Sigmoid colon (tissue), 7 donors: ENCODE measurements around the gene LAPTM5. TPM values are rescaled to one million over a fixed set of nuclear protein-coding genes. Genes with fewer than 3 reads are reported as not detected.
A peak's percentile ranks its signal among the peaks of the same experiment; 100 is the strongest.

Experiments
- DNase-seq: peaks from one replicate; pipeline ENCODE4 v3.0.0-alpha.2; 2019
- H3K27ac ChIP-seq, 4 donors: fragments of 200-600 bp; sonication (generic); one replicate each; pipeline ENCODE4 v1.5.1; 2016 to 2019; ENCODE audit warnings: mild to moderate bottlenecking in 1 of 4
- H3K27me3 ChIP-seq, 3 donors: fragments of 200-600 bp; sonication (generic); one replicate each; pipeline ENCODE4 v1.5.1; 2019; ENCODE audit warnings: mild to moderate bottlenecking in 1 of 3
- H3K36me3 ChIP-seq, 4 donors: fragments of 200-600 bp; sonication (generic); one replicate each; pipeline ENCODE4 v1.5.1; 2016 to 2019
- H3K4me1 ChIP-seq, 4 donors: fragments of 200-600 bp; sonication (generic); one replicate each; pipeline ENCODE4 v1.5.1; 2017 to 2019
- H3K4me3 ChIP-seq, 4 donors: fragments of 200-600 bp; sonication (generic); one replicate each; pipeline ENCODE4 v1.5.1; 2017 to 2019; ENCODE audit warnings: mild to moderate bottlenecking in 2 of 4, moderate library complexity in 1 of 4
- H3K9me3 ChIP-seq, 4 donors: fragments of 200-600 bp in 3 of 4; sonication (generic) in 3 of 4; one replicate each; pipeline versions ENCODE4 v1.5.1 to v1.6.1; 2013 to 2019
- EP300 ChIP-seq, 4 donors: sonication (generic); formaldehyde crosslinking; IDR thresholded peaks; one replicate each; pipeline ENCODE4 v1.6.1; 2017; ENCODE audit warnings: antibody characterized with exemption in 4 of 4
- POLR2A ChIP-seq, 2 donors: fragments of 450-650 bp; IDR thresholded peaks; one replicate each; pipeline ENCODE4 v1.6.1; 2016; ENCODE audit warnings: antibody characterized with exemption in 2 of 2, mild to moderate bottlenecking in 2 of 2, moderate library complexity in 2 of 2
- POLR2AphosphoS5 ChIP-seq, 4 donors: sonication (generic); formaldehyde crosslinking; IDR thresholded peaks; one replicate each; pipeline ENCODE4 v1.6.1; 2017; ENCODE audit warnings: antibody characterized with exemption in 4 of 4
- WGBS, 2 donors: extraction: QIAGEN DNeasy Blood & Tissue Kit; methylation state at CpG; one replicate each; pipeline ENCODE4 v1.1.7; 2013; 5-methylcytosine and 5-hydroxymethylcytosine counted together
- intact Hi-C: fragments of 100-400 bp; cut with DNase I; formaldehyde crosslinking; loops from one replicate; pipeline ENCODE4 v1.15.1; 2023
- polyA plus RNA-seq, 3 donors: library from polyadenylated mRNA; stranded (reverse); fragments of 200-250 nt; gene quantifications; one replicate each; pipeline ENCODE4 v1.2.3, GENCODE V29; 2013
- total RNA-seq, 4 donors: library from RNA; depleted of rRNA; stranded (reverse); fragments of >200 nt; gene quantifications; one replicate each; pipeline ENCODE4 v1.1.0, GENCODE V29; 2016
- TF ChIP-seq, protein P1 (sequence below), 4 experiments: fragments of 450-650 bp in 3 of 4; fragments of 200-600 bp in 1 of 4; IDR thresholded peaks; one replicate each; pipeline ENCODE4 v1.5.1; 2016 to 2019; ENCODE audit warnings: antibody characterized with exemption in 4 of 4, mild to moderate bottlenecking in 3 of 4, moderate library complexity in 2 of 4
- donor health status: healthy with polysubstance abuse.
- donor health status: Bipolar disorder and iron deficiency.
- donor health status: healthy.

Gene LAPTM5
- total and polyA plus RNA-seq, 7 donors = 30.2 to 219 (median 47.4) TPM

DNA sequence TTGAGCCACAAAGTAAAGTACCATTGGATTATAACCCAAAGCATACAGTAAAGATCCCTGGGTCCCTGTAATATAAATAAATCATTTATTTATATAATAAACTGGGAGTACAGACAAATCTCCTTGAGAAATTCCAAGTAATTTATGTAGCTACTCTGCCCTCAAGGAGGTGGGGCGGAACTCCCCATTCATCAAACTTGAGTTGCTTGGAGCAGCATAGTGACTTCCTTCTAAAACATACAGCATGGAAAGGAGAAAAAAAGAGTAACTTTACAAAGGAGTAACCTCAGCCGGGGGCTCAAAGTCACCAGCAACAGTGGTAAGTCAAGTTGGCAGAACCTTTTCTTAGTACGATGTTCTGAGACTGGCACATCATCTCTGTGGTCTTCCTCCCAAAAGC, 4.5 kb downstream of the LAPTM5 start:
- no peaks in the 10 kb centered on the region for H3K36me3 ChIP-seq
- peak overlapping the region in 2 of 4 donors; percentile 2 to 42 for H3K27ac ChIP-seq
- no peak for TF ChIP-seq EP300 (IDR thresholded peaks at IDR 0.05)
- intact Hi-C loops = no loop called here
- H3K4me1 ChIP-seq = no peaks in the 10 kb centered on the region
- 52 to 78% methylated on average over 3 of the region's 3 CpGs for WGBS, 2 donors
- H3K4me3 ChIP-seq = no peak overlapping the region
- no peaks in the 10 kb centered on the region for H3K27me3 ChIP-seq
- no peak for DNase-seq
- no peaks in the 10 kb centered on the region for H3K9me3 ChIP-seq

DNA sequence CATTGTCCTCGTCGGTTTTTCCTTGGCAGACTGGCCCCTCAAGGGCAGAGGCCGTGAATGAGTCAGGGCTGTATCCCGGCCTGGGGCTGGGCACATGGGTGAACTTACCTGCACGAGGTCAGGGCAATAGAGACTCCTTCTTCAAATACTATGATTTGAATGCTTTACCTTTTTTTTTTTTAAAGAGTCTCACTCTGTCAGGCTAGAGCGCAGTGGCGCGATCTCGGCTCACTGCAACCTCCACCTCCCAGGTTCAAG, 5.0 kb downstream of the LAPTM5 start:
- DNase-seq = no peak
- no peak overlapping the region for H3K27ac ChIP-seq
- no peaks in the 10 kb centered on the region for H3K36me3 ChIP-seq
- intact Hi-C loops = no loop called here
- no peak for TF ChIP-seq EP300 (IDR thresholded peaks at IDR 0.05)
- TF ChIP-seq, protein P1, sequence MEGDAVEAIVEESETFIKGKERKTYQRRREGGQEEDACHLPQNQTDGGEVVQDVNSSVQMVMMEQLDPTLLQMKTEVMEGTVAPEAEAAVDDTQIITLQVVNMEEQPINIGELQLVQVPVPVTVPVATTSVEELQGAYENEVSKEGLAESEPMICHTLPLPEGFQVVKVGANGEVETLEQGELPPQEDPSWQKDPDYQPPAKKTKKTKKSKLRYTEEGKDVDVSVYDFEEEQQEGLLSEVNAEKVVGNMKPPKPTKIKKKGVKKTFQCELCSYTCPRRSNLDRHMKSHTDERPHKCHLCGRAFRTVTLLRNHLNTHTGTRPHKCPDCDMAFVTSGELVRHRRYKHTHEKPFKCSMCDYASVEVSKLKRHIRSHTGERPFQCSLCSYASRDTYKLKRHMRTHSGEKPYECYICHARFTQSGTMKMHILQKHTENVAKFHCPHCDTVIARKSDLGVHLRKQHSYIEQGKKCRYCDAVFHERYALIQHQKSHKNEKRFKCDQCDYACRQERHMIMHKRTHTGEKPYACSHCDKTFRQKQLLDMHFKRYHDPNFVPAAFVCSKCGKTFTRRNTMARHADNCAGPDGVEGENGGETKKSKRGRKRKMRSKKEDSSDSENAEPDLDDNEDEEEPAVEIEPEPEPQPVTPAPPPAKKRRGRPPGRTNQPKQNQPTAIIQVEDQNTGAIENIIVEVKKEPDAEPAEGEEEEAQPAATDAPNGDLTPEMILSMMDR (IDR thresholded peaks at IDR 0.05) = no peak
- TF ChIP-seq POLR2AphosphoS5 (IDR thresholded peaks at IDR 0.05) = no peak
- no peak for TF ChIP-seq POLR2A (IDR thresholded peaks at IDR 0.05)
- no peaks in the 10 kb centered on the region for H3K4me1 ChIP-seq
- whole genome bisulfite sequencing, 2 donors = 69 to 71% methylated on average over 9 of the region's 9 CpGs
- H3K4me3 ChIP-seq = no peak overlapping the region
- H3K9me3 ChIP-seq = no peaks in the 10 kb centered on the region
- H3K27me3 ChIP-seq = no peaks in the 10 kb centered on the region

DNA sequence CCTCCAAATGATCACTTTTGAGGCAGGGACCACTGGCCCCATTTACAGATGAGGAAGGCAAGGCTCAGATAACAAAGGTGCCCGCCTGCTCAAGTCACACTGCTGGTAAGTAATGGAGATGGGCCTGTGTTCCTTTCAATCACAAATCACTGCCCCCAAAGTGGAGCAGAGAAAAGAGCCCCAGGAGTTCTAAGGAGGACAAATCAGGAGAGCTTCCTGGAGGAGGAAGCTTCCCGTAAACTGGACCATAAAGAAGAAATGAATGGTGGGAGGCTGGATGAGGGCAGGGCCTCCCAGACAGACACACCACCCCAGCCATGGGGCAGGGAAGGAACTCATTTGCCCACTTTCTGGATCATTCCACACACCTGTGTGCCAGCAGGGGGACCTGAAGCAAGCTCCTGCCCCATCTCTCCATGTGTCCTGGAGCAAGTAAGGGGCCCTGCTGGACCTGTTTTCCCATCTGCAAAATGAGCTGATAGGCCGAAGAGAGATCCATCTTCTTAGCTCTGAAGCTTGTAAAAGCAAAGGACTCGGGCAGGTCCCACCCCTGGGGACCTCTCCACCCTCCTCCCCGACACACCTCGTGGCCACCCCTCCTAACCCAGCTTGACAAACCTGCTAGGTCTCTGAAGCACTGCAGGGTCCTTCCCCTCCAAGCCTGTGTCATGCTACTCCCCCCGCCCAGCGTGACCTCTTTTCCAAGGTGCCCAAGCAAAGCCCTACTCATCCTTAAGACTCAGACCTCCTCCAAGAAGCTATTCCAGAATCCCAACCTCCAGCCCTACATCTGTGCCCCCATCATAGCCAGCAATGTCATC, 5.5 kb downstream of the LAPTM5 start:
- no peak for DNase-seq
- TF ChIP-seq, protein P1 (IDR thresholded peaks at IDR 0.05) = no peak
- TF ChIP-seq POLR2A (IDR thresholded peaks at IDR 0.05) (no peak), EP300 (IDR thresholded peaks at IDR 0.05) (no peak), POLR2AphosphoS5 (IDR thresholded peaks at IDR 0.05) (no peak)
- Histone ChIP-seq H3K4me1 (no peaks in the 10 kb centered on the region), H3K4me3 (no peak overlapping the region), H3K36me3 (no peaks in the 10 kb centered on the region), H3K9me3 (no peaks in the 10 kb centered on the region), H3K27me3 (no peaks in the 10 kb centered on the region), H3K27ac (no peak overlapping the region)
- 64 to 79% methylated on average over 8 of the region's 8 CpGs for WGBS, 2 donors
- intact Hi-C loops = no loop called here

DNA sequence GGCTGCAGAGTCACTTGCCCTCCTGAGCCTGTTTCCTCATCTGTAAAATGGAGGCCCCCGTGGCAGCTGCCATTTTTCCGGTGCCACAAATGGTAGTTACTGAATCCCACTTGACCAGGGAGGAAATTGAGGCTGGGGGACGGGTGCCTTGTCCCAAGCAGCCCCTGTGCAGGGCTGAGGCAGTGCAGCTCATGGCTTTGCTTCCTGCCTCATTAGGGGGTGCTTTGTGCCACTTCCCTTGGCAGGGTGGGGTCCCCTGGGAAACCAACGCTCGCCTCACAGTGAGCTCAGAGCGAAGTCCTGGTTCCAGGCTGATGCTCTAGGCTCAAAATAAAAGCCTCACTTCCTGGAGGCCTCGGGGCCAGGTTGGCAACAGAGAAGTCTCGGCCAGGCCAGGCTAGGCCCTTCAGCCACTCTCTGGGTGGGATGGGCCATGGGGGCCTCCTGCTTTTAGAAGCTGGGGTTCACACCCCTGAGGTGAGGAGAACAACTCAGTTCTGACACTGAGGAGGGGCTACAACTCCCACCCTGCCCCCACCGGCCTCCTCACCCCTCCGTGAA, 6.8 kb downstream of the LAPTM5 start:
- TF ChIP-seq POLR2A (IDR thresholded peaks at IDR 0.05) = no peak
- TF ChIP-seq, protein P1 (IDR thresholded peaks at IDR 0.05) = no peak
- no peak for TF ChIP-seq POLR2AphosphoS5 (IDR thresholded peaks at IDR 0.05)
- no peak for TF ChIP-seq EP300 (IDR thresholded peaks at IDR 0.05)
- H3K4me1 ChIP-seq = no peaks in the 10 kb centered on the region
- no peaks in the 10 kb centered on the region for H3K27me3 ChIP-seq
- peak overlapping the region in 1 of 4 donors; percentile 31 for H3K27ac ChIP-seq
- intact Hi-C loops = no loop called here
- DNase-seq = no peak
- no peaks in the 10 kb centered on the region for H3K9me3 ChIP-seq
- no peaks in the 10 kb centered on the region for H3K36me3 ChIP-seq
- WGBS, 2 donors = 45 to 75% methylated on average over 10 of the region's 10 CpGs
- no peak overlapping the region for H3K4me3 ChIP-seq

DNA sequence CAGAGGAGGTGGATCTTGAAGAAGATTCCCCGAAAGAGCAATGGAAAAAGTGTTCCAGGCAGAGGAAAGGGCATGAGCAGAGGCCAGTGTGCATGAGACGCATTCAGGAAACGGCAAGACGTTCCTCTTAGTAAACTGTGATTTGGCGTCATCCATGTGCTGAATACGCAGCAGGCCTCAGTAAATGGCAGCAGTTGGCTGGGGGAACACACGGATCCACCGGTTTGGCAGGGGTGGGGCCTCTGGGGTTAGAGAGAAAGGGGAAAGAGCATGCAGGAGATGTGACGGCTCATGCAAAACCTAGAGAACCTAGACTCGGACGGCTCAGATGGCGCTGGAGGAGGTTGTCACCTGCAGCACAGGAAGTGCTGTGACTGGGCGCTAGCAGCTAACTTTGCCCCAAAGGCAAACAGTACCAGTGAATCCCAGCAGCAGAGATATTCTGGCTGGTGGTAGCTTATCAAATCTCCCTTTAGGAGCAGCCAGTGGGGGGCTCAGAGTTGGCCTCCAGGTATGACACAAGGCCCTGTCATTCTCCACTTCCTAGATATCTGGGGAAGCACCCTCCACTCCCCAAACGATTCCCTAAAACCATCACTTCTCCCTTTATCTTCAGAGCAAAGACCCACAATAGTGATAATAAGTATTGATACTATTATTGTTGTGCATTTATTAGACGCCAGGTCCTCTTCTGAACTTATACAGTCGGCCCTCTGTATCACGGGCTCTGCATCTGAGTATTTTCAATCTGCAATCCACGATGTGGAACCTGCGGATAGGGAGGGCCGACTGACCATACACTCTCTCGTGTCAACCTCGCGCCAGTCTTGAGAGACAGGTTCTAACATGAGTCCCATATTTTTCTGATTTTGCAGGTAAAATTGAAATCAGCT, 7.6 kb downstream of the LAPTM5 start:
- Histone ChIP-seq H3K4me1 (no peaks in the 10 kb centered on the region), H3K27me3 (no peaks in the 10 kb centered on the region), H3K27ac (peak overlapping the region in 1 of 4 donors; percentile 31), H3K36me3 (no peaks in the 10 kb centered on the region), H3K4me3 (no peak overlapping the region), H3K9me3 (no peaks in the 10 kb centered on the region)
- intact Hi-C loops = no loop called here
- WGBS, 2 donors = 58 to 82% methylated on average over 23 of the region's 23 CpGs
- TF ChIP-seq POLR2AphosphoS5 (IDR thresholded peaks at IDR 0.05) = peak in 1 of 4 donors; percentile 13
- TF ChIP-seq EP300 (IDR thresholded peaks at IDR 0.05) = peak in 1 of 4 donors; percentile 11
- TF ChIP-seq, protein P1 (IDR thresholded peaks at IDR 0.05) = no peak
- no peak for TF ChIP-seq POLR2A (IDR thresholded peaks at IDR 0.05)
- no peak for DNase-seq
